GM19438 (cell line): ENCODE results near the gene GABRQ.

Experiments
- ATAC-seq: cut with Tn5 transposase; IDR thresholded peaks from one replicate; pipeline ENCODE4 v1.9.1; 2021; ENCODE audit warnings: low read depth; ENCODE audit not compliant: unreplicated experiment

The GABRQ gene

DNA sequence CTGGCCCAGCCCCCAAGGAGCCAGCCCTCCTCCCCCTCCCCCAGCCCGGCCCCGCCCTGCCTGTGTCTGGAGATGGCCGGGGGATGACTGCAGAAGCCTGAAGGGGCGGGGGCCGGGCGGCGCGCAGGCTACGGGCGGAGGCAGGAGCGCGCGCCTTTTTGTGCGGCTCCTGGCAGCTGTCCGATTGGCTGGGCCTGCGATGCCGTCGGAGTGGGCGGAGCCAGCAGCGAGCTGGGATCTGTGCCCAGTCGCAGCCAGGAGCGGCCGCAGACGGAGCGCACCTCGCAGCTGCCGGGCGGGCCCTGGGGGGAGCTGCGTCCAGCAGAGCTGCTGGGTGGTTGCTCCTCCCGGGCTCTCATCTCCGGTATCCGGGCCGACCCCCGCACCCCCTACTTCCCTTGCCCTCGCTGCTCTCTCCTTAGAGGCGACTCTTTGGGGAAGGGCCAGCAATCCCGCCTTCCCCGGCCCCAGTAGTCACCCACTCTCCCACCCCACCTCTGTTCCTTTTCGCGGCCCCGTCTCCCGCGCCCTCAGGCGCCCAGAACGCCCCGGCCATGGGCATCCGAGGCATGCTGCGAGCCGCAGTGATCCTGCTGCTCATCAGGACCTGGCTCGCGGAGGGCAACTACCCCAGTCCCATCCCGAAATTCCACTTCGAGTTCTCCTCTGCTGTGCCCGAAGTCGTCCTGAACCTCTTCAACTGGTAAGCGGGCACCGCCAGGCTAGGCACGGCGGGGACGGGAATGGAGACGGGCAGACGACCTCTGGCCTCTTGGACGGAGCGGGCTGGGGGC is at the start of gene GABRQ:
TSS of gene GABRQ (plus strand) at position 247 of the 794 bp plus-strand sequence. CDS start at position 555, 308 bp downstream.
- ATAC-seq, result no peak

- ATAC-seq, result no peak
These were observed 49.5 kb upstream of the GABRQ start for GRCh38 chrX:152588206-152588605.

- ATAC-seq, result no peak
These were observed 36.7 kb upstream of the GABRQ start for GRCh38 chrX:152600853-152601633.

GRCh38 chrX:152601848-152602616 is 35.7 kb upstream of the GABRQ start:
- no peak for ATAC-seq

- no peak for ATAC-seq
These were observed 22.9 kb upstream of the GABRQ start for GRCh38 chrX:152614791-152615190.

- no peak for ATAC-seq
These were observed 17.8 kb upstream of the GABRQ start for GRCh38 chrX:152619897-152620296.

DNA sequence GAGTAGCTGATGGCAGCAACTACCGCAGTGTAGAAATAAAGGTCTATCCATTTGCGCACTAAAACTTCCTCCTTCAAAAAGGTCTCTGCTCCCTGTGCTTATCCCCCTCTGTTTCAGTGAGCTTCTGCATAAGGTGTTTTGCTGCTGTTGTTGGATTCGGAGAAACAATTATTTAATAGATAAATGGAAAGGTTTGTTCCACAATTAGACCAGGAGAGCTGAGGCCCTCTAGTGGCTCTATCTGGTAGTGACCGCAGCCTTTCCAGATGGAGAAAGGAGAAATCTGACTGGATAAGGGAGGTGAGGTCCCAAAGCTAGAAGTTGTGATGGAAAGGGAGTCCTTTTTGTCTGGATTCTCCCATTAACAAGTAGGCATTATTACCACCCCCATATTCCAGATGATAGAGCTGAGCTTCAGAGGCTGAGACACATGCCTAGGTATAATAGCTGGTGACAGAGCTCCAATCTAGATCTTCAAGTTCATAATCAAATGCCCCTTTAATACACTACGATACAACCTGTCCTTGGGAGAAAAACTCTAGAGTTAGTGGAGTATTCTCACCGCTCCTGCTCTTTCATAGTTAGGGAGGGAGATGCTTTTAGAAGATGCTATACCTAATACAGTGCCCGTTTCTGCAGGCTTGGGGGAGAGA is 5.1 kb upstream of the GABRQ start:
- ATAC-seq, result no peak

DNA sequence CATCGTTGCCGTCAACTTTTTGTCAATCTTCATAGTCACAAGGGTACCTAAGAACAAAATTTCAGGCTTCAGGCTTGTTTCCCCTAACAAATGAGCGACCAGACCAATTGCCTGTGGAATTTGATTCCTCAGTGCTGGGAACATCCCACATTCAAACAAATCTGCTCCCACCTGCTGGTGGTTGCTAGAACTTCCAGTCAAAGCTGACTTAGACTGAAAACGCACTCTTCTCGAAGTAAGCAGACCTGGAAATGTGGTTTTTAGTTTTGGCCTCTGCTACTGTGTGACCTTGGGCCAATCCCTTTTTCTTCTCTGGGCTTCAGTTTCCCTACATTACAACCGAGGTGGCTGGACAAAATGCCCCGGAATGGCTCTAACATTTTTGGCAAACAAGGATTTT is 1.8 kb upstream of the GABRQ start:
- no peak for ATAC-seq

- no peak for ATAC-seq
These were observed 779 bp downstream of the GABRQ start for GRCh38 chrX:152638443-152638904.

GRCh38 chrX:152639426-152639825 is 1.7 kb downstream of the GABRQ start:
- ATAC-seq, result no peak

DNA sequence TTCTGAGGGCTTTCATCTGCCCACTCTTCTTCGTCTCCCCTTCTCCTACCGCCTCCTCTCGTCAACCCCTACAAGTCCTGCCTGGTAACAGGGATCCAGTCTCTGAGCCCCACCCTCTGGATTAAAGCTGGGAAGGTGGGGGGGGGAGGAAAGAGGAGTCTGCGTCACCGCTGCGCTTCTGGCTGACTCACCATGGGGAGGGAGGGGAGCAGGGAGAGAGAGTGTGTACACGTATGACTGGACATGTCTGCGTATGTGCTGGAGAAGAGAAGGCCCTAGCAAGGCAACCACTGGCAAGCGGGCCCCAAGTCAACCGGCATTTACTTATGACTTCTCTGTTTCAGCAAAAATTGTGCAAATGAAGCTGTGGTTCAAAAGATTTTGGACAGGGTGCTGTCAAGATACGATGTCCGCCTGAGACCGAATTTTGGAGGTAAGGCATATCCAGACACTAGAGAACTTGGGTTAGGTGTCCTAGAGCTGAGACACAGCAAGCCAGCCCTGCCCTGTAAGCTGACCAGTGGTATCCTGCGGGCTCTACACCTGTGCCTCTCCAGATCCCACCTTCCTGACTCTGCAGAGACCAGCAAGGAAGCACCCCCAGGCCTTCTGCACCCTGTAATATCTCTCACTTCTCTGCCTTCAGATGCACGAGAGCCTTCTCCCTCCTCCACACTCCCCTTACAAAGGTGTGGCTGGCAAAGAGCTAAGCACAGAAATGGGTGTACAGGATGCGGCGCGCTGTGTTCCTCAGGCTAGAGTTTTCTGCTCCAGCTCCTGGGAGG is 2.5 kb downstream of the GABRQ start:
- no peak for ATAC-seq

DNA sequence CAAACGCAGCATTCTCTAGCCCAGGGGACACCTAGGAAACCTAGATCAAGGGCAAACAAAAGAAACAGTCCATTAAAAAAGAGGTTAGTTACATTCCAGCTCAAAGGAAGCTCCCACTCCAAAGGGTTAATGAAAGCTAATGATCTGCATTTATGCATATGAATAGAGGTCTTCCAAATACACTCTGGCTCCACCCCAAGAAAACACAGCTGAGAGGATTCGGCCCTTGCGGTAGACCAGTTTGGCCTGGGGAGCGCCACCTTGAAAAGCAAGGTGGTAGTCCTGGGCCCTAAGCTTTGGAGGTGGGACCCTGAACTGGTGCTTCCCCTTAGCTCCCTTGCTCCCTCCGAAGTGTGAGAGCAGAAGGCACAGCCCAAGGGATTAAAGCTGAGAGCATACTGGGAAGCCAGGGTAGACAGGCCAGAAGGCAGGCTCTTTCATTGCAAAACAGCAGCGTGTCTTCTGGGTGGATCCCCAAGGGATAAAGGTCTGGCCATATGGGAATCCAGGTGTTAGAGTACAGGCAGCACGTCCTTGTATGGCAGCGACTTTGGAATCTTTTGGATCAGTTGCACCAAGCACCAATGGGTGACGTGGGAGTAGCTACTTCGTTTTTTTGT is 3.7 kb downstream of the GABRQ start:
- no peak for ATAC-seq

DNA sequence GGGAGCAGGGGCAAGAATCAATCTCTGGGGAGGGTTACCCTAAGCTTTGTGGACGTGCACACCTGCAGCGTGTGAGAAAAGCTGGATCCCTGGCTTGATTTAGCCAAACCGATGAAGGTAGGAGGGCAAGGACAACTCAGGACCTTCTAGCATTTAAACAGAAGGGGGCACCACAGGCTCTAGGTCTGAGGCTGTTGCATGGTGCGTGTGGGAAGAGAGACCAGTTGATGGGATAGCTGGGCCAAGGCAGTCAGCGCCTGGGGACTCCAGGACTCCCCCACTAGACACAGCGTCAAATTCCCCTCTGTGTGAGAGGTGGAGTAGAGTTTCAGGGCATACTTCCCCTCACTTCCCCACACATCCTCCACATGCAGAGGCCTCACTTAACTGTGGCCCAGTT is 4.3 kb downstream of the GABRQ start:
- no peak for ATAC-seq

DNA sequence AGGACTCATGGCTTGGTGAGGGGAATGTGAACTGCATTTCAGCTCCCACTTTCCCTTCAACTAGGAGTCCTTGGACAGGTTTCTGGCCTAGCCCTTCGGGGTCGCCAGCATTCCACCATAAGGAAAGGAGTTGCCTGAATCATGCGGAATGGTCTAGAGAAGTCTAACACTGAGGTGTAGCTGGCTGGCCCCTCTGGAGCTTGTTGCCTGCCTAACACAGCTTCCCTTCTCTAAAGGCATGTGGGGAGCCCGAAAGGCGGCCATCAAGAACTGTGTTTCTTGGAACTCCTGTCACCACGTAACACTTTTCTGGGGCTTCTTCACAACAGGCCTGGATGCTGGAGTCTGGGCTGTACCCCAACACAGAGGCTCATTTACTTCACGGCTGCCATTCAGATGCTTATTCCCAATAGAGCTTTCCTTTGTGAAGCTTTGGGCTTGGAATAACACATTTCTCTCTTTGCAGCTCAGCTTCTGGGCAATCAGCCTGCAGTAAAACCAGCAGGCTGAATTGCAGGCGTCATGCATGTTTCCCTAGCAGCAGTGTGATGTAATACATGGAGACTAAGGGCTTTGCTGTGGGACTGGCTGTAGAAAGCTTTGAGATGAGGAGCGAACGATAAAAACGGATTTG is 5.4 kb downstream of the GABRQ start:
- no peak for ATAC-seq

DNA sequence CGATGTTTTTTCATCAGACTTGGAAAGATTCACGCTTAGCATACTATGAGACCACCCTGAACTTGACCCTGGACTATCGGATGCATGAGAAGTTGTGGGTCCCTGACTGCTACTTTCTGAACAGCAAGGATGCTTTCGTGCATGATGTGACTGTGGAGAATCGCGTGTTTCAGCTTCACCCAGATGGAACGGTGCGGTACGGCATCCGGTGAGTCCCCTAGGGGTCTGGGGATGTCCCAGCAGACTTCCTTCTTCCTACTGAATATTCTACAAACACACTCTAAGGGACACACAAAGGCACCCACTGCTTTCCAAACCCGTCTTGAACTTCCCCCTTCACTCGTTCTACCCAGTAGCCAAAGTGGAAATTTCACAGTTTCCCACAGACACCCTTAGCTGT is 9.3 kb downstream of the GABRQ start:
- ATAC-seq, result no peak

GRCh38 chrX:152647978-152648377 is 10.3 kb downstream of the GABRQ start:
- no peak for ATAC-seq

DNA sequence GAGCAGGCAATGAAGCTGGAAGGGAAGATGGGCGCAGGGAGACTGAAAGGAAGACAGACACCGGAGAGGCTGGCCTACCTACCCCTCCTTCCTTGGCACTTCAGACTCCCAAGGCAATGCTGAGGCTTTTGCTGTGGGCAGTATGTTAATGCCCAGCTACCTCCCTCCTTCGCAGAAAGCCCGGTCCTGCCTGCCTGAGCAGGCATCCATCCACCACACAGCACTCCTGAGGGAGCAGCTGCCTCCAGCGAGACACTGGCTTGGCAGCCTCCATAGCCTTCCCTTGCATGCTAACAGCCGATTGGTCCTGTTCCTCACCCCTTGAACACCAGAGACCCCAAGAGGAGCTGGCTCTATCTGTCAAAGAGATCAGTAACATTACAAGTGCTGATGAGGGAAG is 14.4 kb downstream of the GABRQ start:
- ATAC-seq, result no peak

GRCh38 chrX:152652467-152652866 is 14.8 kb downstream of the GABRQ start:
- ATAC-seq, result no peak

DNA sequence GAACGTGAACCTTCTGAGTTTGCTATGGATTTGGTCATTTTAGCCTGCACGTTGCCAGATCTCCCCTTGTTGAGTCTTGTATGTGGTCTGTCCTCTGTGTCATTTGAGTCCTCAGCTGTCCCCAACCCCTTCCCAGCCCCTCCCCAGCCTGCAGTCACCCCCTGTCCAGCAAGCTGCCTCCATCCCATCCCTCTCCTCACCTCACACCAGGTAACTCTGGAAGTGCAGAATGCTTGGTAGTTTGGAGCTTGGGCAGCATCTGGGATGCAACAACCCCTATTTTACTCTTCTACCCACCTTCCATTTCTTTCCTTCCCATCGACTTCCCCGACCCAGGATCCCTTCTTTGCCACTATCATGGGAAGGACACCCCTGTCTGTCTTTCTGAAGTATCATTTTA is 18.4 kb downstream of the GABRQ start:
- ATAC-seq, result no peak
